CD4-positive, alpha-beta T cell treated with Interleukin-12 subunit alpha and Interleukin-12 subunit beta, for 1 hour (primary cell): ENCODE data around the gene ATP2A2.
"Not testable (repeated sequence)": the region's sequence is repeated elsewhere in the genome, so short reads cannot be mapped to it uniquely, and the experiment has no call there.

Experiments used
- DNase-seq: peaks from one replicate; pipeline ENCODE4 v3.0.0-alpha.2; 2020

The ATP2A2 gene

GRCh38 chr12:110370732-110371231 is 89.7 kb downstream of the ATP2A2 start:
- no peak for DNase-seq

DNA sequence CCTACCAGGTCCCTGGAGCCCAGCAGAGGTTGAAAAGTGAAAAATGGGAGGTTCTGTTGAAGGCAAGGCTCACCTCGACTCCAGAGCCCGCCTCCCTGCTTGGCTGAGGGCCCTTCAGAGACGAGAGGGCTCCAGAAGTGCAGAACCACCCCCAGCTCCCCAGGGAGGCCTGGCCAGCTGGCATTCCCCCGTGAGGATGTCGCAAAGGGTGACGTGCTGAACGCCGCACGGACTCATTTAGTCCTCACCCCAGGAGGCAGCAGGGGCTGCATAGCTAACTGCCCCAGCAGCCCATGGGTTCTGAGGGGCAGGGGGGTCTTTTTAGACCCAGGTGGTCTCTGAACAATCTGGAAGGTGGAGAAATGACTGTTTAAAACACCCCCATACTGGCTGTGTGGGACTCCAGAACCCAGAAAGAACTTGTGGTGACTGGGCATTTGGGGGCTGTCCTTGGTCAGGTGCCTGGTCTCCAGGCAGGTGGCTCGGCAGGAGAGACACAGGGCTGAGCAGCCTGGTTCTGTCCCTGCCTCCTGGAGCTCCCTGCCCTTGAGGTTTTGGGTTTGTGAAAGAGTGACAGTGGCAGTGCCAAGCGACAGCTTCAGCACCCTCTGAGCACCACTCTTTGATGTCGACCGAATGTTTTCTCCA is 90.5 kb downstream of the ATP2A2 start:
- no peak for DNase-seq

- DNase-seq, result no peak
Observed at GRCh38 chr12:110372056-110372425, 91.0 kb downstream of the ATP2A2 start.

DNA sequence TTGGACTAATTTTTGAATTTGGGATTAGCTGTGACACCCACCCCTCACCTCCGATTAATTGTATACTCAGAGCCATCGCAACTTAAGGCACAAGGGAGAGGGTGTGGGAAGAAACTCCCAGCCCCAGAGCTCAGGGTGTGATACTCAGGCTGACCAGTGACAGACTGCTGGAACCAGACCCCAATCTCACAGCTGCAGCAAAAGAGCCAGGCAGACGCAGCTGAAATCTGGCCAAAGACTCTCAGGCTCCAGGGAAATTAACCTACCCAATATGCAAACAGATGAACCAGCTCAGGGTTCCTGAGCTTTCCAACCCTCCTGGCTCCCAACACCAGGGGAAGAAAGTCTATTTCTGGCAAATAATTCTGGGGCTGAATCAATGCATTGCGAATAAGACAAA is 92.0 kb downstream of the ATP2A2 start:
- DNase-seq, result no peak

DNA sequence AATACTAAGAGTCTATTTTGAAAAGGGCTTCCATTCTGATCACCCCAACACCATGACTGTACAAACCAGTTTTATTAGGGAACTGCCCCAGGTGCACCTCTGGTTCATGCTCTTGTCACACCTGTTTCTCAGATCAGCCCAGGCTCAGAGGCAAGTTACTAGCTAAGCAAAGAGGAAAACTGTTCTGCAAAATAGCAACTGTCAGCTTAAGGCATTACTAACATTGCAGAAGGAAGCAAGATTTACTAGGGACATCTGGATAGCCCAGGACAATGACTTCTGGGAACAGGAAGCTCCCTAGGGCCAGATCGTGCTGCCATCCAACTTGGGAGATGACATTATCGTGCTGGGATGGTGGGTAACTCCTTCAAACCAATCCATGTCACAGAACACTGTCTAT is 92.4 kb downstream of the ATP2A2 start:
- DNase-seq, result no peak

GRCh38 chr12:110373962-110374611 is 93.0 kb downstream of the ATP2A2 start:
- no peak for DNase-seq

GRCh38 chr12:110378131-110378790 is 97.2 kb downstream of the ATP2A2 start:
- DNase-seq, result not testable (repeated sequence)

- DNase-seq, result no peak
Observed at GRCh38 chr12:110379197-110379596, 98.2 kb downstream of the ATP2A2 start.

DNA sequence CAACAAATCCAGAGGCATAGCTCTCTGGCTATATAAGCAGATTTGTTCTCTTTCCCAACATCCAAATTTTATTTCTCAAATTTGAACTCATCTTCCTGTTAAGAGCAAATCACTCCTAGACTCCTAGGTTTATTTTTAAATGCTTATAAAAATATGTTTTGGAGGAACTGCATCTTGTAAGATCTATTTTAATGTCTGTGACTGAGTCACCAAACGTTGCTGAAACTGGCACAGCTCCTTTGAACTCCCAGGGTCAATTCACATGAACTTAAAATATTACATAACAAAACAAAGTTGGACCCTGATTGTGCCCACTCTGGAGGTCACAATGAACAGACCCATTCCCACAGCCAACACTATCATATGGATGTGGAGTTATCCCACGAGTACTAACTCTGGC is 98.6 kb downstream of the ATP2A2 start:
- DNase-seq, result no peak

DNA sequence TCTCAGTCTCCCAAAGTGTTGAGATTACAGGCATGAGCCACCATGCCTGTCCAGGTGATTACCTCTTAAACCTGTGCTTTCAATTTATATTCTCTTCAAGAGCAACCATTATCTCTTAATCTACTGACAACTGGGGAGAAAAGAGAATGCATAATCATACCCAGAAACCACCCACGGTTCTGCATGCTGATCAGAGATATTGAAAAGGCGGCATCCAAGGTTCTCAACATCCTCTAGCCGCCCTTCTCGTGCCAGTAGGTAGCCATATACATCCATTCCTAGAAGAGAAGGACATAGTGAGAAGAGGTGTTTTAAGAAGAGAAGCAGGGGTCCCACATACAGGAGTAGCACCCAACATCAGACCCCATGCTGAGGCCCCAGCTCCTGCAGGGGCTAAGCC is 101.6 kb downstream of the ATP2A2 start:
- no peak for DNase-seq
